Measurements from ENCODE around the gene ADNP2.

The ADNP2 gene

GRCh38 chr18:80108739-80109675, at the start of gene ADNP2:
TSS of gene ADNP2 (plus strand) at chr18:80109262. CDS start at chr18:80117543, 8,281 bp downstream.
- in situ Hi-C loops (cut with MboI; ENCODE audit: low sequenced_read_pairs): no loop called here

GRCh38 chr18:80059945-80060344, 49.1 kb upstream of the ADNP2 start:
- in situ Hi-C loops (cut with MboI; ENCODE audit: low sequenced_read_pairs): no loop called here

- in situ Hi-C loops (cut with MboI; ENCODE audit: low sequenced_read_pairs): no loop called here
Measured at GRCh38 chr18:80065705-80066104, 43.4 kb upstream of the ADNP2 start.

DNA sequence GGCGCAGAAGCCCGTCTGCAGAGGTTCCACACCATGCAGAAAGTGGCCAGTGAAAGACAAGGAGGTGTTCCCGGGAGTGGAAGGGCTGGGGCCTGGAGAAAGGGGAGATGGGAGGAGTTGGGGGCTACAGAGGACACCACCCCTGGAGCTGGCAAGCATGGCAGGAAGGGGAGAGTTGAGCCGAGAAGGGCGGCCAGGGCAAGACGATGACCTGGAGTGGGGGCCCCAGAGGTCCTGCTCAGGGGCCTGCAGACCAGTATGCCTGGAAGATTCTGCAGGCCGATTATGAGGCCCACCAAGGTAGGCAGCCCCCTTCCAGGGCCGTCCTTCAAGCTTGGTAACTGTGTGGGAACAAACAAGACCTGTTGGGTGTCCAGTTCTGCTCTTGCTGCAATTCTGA, 41.7 kb upstream of the ADNP2 start:
- in situ Hi-C loops (cut with MboI; ENCODE audit: low sequenced_read_pairs): no loop called here

- in situ Hi-C loops (cut with MboI; ENCODE audit: low sequenced_read_pairs): no loop called here
Measured at GRCh38 chr18:80067897-80068296, 41.2 kb upstream of the ADNP2 start.

GRCh38 chr18:80068571-80069272, 40.3 kb upstream of the ADNP2 start:
- in situ Hi-C loops (cut with MboI; ENCODE audit: low sequenced_read_pairs): no loop called here

- in situ Hi-C loops (cut with MboI; ENCODE audit: low sequenced_read_pairs): no loop called here
Measured at GRCh38 chr18:80070825-80071224, 38.2 kb upstream of the ADNP2 start.

DNA sequence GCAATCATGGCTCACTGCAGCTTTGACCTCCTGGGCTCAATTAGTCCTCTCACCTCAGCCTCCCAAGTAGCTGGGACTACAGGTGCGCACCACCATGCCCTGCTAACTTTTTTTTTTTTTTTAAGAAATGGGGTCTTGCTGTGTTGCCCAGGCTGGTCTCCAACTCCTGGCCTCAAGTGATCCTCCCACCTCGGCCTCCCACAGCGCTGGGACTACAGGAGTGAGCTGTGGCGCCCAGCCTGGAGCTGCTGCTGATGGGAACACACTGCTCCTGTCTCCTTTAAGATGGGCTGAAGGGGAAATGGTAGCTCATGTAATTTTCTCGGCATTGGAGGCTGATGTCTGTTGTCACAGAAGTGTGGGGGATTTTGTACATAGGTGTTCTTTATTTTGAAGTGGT, 34.9 kb upstream of the ADNP2 start:
- in situ Hi-C loops (cut with MboI; ENCODE audit: low sequenced_read_pairs): no loop called here

DNA sequence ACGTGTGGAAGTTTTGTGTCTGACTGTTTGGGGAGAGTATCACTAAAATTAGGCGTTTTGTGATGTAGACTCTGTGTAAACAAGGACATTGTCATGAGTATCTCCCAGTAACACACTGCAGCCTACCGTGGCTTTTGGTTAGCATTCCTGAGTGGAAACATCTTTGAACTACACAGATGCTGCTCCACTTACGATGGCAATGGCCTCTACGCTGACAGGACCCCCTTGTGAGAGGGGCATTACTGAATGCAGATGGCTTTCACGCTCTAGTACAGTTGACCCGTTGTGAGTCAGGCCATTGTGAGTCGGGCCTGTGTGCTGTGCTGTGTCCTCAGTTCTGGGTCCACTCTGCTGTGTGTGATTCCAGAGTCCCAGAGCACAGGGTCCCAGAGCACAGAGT, 34.4 kb upstream of the ADNP2 start:
- in situ Hi-C loops (cut with MboI; ENCODE audit: low sequenced_read_pairs): no loop called here

DNA sequence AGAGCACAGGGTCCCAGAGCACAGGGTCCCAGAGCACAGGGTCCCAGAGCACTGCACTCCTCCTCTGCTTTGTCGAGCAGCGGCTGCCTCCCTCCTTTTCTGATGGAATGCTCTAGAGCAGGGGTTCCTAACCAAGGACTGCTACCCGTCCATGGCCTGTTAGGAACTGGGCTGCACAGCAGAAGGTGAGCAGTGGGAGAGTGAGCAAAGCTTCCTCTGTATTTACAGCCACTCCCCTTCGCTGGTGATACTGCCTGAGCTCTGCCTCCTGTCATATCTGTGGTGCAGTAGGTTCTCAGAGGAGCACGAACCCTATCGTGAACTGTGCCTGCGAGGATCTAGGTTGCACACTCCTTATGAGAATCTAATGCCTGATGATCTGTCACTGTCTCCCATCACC, 33.1 kb upstream of the ADNP2 start:
- in situ Hi-C loops (cut with MboI; ENCODE audit: low sequenced_read_pairs): no loop called here

DNA sequence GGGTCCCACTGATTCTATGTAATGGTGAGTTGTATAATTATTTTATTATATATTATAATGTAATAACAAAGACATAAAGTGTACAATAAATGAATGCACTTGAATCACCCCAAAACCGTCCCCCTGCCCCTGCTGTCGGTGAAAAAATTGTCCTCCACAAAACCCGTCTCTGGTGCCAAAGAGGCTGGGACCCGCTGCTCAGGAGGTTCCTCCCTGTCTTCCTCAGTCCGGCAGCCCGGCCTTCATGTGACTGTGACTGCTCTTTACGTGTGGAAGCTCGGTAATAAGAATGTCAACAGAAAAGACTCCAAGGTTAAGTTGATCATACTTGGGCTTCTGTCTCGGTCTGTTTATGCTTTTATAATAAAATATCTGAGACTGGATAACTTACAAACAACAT, 32.7 kb upstream of the ADNP2 start:
- in situ Hi-C loops (cut with MboI; ENCODE audit: low sequenced_read_pairs): no loop called here

DNA sequence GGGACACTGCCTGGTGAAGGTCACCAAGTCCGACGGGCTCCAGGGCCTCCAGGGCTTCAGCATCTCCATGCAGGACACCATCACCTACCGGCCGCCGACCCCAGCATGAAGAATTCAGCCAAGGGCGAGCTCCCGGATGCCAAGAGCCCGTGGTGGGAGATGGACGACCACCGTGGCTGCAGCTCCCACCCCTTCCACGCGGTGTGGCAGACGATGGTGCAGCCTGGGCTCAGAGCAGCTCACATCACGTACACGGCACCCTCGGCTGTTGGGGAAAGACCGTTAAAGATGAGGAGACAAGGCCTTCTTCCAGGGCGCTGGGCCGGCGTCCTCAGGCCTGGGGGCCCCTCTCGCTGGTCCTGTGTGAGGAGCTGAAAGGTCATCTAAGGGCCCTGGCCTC, 31.2 kb upstream of the ADNP2 start:
- in situ Hi-C loops (cut with MboI; ENCODE audit: low sequenced_read_pairs): no loop called here

- in situ Hi-C loops (cut with MboI; ENCODE audit: low sequenced_read_pairs): no loop called here
Measured at GRCh38 chr18:80086281-80086680, 22.8 kb upstream of the ADNP2 start.

GRCh38 chr18:80088036-80088435, 21.0 kb upstream of the ADNP2 start:
- in situ Hi-C loops (cut with MboI; ENCODE audit: low sequenced_read_pairs): no loop called here

DNA sequence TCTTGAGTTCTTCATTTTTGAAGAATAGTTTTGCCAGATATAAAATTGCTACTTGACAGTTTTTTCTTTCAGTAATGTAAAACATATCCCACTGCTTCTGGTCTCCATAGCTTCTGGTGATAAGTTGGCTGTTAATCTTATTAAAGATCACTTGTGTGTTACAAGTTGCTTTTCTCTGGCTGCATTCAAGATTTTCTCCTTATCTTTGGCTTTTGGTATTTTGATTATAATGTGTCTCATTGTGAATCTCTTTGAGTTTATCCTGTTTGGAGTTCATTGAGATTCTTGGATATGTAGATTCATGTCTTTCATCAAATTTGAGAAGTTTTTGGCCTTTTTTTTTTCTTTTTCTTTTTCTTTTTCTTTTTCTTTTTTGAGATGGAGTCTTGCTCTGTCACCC, 20.2 kb upstream of the ADNP2 start:
- in situ Hi-C loops (cut with MboI; ENCODE audit: low sequenced_read_pairs): no loop called here

DNA sequence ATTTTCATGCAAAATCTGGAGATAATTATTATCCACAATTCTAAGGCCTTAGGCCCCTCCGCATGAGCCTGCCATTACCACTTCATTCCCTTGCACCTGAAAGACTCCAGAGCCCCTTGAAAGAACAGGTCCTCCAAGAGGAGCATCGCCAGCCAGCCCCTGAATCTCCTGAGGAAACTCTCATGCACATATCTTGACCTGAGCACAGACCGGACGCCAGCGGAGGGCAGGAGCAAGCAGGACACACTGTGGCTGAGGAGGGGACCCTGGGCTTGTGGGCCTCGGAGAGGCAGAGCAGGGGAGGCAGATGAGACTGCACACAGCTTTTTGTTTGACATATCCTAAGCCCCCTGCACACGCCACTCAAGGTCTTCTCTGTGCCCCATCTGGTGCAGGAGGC, 13.6 kb upstream of the ADNP2 start:
- in situ Hi-C loops (cut with MboI; ENCODE audit: low sequenced_read_pairs): no loop called here

DNA sequence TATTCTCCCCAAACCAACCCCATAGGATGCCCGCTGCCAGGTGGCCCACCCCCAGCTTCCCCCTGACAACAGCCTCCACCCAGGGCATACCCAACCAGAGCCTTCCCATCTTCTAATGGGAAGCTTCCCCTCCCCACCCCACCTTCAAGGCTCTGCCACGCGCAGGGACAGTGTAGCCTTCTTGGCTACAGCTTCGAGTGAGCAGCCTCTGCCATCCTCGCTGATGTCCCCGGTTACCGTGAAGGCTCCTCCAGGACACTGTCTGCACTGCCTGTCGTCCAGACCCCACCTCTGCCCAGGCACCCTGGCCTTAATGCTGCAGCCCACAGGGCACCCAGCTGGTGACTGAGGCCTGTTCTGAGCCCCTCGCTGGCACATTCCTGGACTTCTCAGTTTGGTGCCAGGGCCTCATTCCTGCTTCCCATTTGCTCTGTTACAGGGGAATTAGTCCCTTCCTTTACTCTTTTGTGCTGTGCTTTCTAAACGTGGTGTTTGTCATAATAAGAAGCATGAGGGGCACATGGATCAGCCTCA, 13.0 kb upstream of the ADNP2 start:
- in situ Hi-C loops (cut with MboI; ENCODE audit: low sequenced_read_pairs): no loop called here

DNA sequence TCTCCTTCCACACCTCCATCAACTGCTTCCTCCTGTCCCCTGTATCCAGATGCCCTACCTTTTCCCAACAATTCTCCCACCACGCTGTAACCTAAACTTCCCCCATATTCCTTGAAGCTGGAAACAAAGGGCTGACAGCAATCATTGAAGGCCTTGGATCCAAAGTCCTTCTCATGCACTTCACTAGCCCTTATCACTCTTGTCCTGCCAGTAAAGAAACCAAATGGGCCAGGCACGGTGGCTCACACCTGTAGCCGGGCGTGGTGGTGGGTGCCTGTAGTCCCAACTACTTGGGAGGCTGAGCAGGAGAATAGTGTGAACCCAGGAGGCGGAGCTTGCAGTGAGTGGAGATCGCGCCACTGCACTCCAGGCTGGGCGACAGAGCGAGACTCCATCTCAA, 11.9 kb upstream of the ADNP2 start:
- in situ Hi-C loops (cut with MboI; ENCODE audit: low sequenced_read_pairs): no loop called here

DNA sequence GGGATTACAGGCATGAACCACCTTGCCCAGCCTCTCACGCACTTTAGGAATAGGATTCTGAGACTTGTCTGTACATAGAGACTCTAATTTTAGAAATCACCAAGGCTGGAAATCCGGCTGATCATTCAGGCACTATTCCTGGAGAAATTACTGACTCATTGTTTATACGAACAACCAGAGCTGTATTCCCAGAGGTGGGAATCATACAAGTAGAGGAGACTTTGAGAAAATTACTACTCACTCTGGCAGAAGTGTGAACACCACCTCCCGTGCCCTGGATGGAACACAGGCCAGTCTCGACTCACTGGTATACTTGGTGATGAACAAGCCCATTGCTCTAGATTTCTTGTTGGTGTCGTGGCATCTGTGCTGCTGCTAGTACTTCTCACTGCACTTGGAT, 5.8 kb upstream of the ADNP2 start:
- in situ Hi-C loops (cut with MboI; ENCODE audit: low sequenced_read_pairs): no loop called here

GRCh38 chr18:80104364-80104779, 4.7 kb upstream of the ADNP2 start:
- in situ Hi-C loops (cut with MboI; ENCODE audit: low sequenced_read_pairs): no loop called here

- in situ Hi-C loops (cut with MboI; ENCODE audit: low sequenced_read_pairs): no loop called here
Measured at GRCh38 chr18:80105369-80106167, 3.5 kb upstream of the ADNP2 start.
